ENCODE data around the gene TPCN2. TPM values are rescaled to one million over a fixed set of nuclear protein-coding genes. Genes with fewer than 3 reads are reported as not detected.

Gene TPCN2
- total RNA-seq, 4 donors from 2014 or later: 27.1 to 36.1 (median 31.3) TPM

DNA sequence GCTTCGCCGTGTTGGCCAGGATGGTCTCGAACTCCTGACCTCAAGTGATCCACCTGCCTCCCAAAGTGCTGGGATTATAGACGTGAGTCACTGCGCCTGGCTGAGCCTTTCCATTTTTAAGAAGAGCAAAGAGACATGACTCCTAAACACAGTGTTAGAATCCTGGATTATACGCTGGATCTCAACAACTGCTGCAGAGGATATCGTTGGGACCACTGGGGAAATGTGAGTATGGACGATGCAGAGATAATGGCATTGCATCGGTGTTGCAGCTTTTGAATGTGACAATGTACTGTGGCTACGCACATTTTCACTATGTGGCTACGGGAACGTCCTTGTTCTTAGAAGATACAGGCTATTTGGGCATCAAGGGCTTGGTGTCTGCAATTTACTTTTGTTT is 41.9 kb upstream of the TPCN2 start:
- Histone ChIP-seq H3K4me1 (peaks cover 0 to 77% (median 54%) of the 10 kb centered on the region in 4 donors), H3K4me3 (no peak overlapping the region), H3K27ac (peak overlapping the region in 2 of 4 donors; percentile 86 to 95), H3K36me3 (peaks cover 0 to 26% (median 0%) of the 10 kb centered on the region in 3 donors), H3K27me3 (no peaks in the 10 kb centered on the region), H3K9me3 (no peaks in the 10 kb centered on the region)
- DNase-seq (ENCODE audit: low spot score in 2 of 2): no peak
- WGBS, 2 donors: 82 to 89% methylated on average over 12 of the region's 12 CpGs
- TF ChIP-seq, protein P1, sequence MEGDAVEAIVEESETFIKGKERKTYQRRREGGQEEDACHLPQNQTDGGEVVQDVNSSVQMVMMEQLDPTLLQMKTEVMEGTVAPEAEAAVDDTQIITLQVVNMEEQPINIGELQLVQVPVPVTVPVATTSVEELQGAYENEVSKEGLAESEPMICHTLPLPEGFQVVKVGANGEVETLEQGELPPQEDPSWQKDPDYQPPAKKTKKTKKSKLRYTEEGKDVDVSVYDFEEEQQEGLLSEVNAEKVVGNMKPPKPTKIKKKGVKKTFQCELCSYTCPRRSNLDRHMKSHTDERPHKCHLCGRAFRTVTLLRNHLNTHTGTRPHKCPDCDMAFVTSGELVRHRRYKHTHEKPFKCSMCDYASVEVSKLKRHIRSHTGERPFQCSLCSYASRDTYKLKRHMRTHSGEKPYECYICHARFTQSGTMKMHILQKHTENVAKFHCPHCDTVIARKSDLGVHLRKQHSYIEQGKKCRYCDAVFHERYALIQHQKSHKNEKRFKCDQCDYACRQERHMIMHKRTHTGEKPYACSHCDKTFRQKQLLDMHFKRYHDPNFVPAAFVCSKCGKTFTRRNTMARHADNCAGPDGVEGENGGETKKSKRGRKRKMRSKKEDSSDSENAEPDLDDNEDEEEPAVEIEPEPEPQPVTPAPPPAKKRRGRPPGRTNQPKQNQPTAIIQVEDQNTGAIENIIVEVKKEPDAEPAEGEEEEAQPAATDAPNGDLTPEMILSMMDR (IDR thresholded peaks at IDR 0.05): no peak
- no peak for TF ChIP-seq POLR2A (IDR thresholded peaks at IDR 0.05)

DNA sequence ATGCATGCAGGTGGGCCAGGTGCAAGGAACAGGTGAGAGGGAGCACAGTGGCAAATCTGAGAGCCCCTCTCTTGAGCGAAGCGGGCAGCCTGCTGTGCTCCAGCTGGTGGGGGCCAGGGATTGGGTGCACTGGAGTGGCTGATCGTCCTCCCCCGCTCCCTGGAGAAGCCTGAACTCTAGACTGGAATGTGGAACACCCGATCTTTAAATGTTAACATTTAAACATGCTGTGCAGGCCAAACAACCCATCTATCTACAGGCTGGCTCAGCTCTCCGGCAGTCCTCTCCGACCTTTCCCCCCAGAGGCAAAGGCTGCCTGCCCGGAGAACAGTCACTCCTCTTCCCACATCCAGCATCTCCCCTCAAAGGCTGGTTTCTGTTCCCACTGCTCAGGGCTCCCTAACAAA is 40.8 kb upstream of the TPCN2 start:
- Histone ChIP-seq H3K9me3 (no peaks in the 10 kb centered on the region), H3K36me3 (peaks cover 0 to 26% (median 0%) of the 10 kb centered on the region in 3 donors), H3K4me3 (no peak overlapping the region), H3K4me1 (peaks cover 0 to 75% (median 49%) of the 10 kb centered on the region in 4 donors), H3K27ac (peak overlapping the region; percentile 71 to 95 (median 84)), H3K27me3 (no peaks in the 10 kb centered on the region)
- no peak for DNase-seq (ENCODE audit: low spot score in 2 of 2)
- TF ChIP-seq, protein P1 (IDR thresholded peaks at IDR 0.05): no peak
- TF ChIP-seq EP300 (IDR thresholded peaks at IDR 0.05) (no peak), POLR2A (IDR thresholded peaks at IDR 0.05) (no peak)
- WGBS, 2 donors: 15 to 36% methylated on average over 8 of the region's 8 CpGs

DNA sequence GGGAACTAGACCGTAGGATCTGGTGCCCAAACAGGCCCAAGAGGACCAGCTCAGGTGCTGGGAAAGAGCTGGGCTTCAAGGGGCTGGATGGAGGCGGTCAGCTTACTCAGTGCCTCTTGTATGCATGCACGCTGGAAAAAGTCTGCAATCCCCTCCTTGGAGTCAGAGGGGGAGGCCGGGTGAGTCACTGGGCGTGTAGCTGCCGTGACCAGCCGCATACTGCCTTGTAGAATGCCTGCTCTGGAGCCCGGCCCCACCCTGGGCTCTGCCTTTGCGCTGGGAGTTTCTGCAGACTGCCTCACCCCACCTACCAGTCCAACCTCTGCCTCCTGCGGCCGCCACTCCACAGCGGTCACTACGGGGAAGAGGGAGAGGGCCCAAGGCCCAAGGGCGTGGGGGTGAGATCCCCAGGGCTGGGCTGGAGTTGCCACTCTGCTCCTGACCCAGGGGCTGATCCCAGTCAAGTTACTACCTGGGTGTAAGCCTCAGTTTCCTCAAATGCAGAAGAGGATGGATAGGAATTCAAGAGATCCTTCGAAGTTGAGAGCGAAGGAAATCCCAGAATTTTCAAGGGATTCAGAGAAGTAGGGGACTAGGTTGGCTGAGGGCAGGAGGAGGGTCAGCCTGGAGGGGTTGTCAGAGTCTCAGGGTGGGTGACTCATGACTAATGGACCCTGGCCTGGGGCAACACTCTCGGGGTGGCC is 39.8 kb upstream of the TPCN2 start:
- DNase-seq (ENCODE audit: low spot score in 2 of 2): peak; percentile 64 to 66
- no peak overlapping the region for H3K4me3 ChIP-seq
- TF ChIP-seq POLR2A (IDR thresholded peaks at IDR 0.05): peak in 1 of 2 donors; percentile 19
- TF ChIP-seq EP300 (IDR thresholded peaks at IDR 0.05): peak in 1 of 2 donors; percentile 77
- TF ChIP-seq, protein P1 (IDR thresholded peaks at IDR 0.05): no peak
- H3K36me3 ChIP-seq: peaks cover 0 to 26% (median 0%) of the 10 kb centered on the region in 3 donors
- WGBS, 2 donors: 31 to 35% methylated on average over 15 of the region's 17 CpGs
- peak overlapping the region; percentile 71 to 95 (median 84) for H3K27ac ChIP-seq
- no peaks in the 10 kb centered on the region for H3K9me3 ChIP-seq
- H3K27me3 ChIP-seq: no peaks in the 10 kb centered on the region
- H3K4me1 ChIP-seq: peaks cover 0 to 75% (median 50%) of the 10 kb centered on the region in 4 donors

DNA sequence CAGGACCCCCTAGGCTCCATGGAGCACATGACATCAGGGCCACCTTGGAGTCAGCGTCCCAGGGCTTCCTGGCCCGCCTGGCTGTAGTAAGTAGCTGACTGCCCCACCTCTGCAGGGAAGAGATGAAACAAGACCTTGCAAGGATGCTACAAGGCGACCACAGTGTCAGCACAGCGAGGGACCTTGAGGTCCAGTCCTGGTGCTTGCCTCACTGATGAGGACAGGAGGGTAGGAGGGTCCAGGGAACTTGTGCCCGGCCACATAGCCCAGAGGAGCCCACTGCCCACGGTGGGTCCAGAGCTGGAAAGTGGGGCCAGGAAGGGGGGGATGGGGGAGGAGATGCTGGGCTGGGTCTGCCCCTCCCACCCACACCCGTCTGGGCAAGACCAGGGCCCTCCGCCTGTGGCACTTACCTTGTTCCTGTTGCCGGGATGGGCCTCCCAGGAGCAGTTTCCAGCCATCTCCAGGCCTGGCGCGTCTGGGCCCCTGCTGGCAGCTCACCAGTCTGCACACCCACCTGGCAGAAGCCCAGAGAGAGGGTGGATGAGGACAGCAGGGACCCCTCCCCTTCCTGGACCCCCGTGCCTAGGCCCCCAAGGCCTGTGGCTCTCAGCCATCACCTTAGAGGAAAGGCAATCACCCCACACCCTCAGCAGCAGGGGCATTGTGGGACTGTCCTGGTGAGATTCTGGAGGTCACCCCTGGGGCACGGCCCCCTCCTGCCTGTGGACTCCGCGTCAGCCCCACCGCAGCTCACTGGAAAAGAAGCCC is 39.1 kb upstream of the TPCN2 start:
- WGBS, 2 donors: 66 to 71% methylated on average over 6 to 15 of the region's 16 CpGs
- Histone ChIP-seq H3K27ac (peak overlapping the region; percentile 71 to 95 (median 84)), H3K4me1 (peaks cover 0 to 81% (median 53%) of the 10 kb centered on the region in 4 donors), H3K9me3 (no peaks in the 10 kb centered on the region), H3K27me3 (no peaks in the 10 kb centered on the region), H3K4me3 (peak overlapping the region in 1 of 4 donors; percentile 60), H3K36me3 (peaks cover 0 to 18% (median 0%) of the 10 kb centered on the region in 3 donors)
- no peak for TF ChIP-seq EP300 (IDR thresholded peaks at IDR 0.05)
- no peak for TF ChIP-seq POLR2A (IDR thresholded peaks at IDR 0.05)
- TF ChIP-seq, protein P1 (IDR thresholded peaks at IDR 0.05): no peak
- no peak for DNase-seq (ENCODE audit: low spot score in 2 of 2)
